Heart left ventricle (tissue), 16 donors: ENCODE results near the gene EPHX1. TPM values are rescaled to one million over a fixed set of nuclear protein-coding genes. Genes with fewer than 3 reads are reported as not detected.
"Not testable (repeated sequence)": the region's sequence is repeated elsewhere in the genome, so short reads cannot be mapped to it uniquely, and the experiment has no call there.

ENCODE experiments used
- ATAC-seq, 4 donors: fragments of 200-7000 bp; cut with Tn5 transposase; one replicate each; pipeline ENCODE4 v1.9.1; 2020 to 2022; ENCODE audit warnings: moderate library complexity in 4 of 4, mild to moderate bottlenecking in 3 of 4, moderate number of reproducible peaks in 1 of 4
- DNase-seq, 5 donors: peaks; one replicate each; pipeline ENCODE4 v3.0.0-alpha.2; 2020
- H3K27ac ChIP-seq, 12 donors: fragments of 200-600 bp; sonication (generic) in 4 of 12; one replicate each; pipeline versions ENCODE4 v1.5.0 to v1.8.0; 2016 to 2022; ENCODE audit warnings: mild to moderate bottlenecking in 2 of 12
- H3K27me3 ChIP-seq, 9 donors: fragments of 200-600 bp; sonication (generic) in 2 of 9; one replicate each; pipeline versions ENCODE4 v1.5.1 to v1.8.0; 2016 to 2022; ENCODE audit warnings: mild to moderate bottlenecking in 3 of 9
- H3K36me3 ChIP-seq, 9 donors: fragments of 200-600 bp; sonication (generic) in 2 of 9; one replicate each; pipeline versions ENCODE4 v1.5.0 to v1.8.0; 2018 to 2022; ENCODE audit warnings: mild to moderate bottlenecking in 2 of 9
- H3K4me1 ChIP-seq, 12 donors: fragments of 200-600 bp; sonication (generic) in 4 of 12; one replicate each; pipeline versions ENCODE4 v1.5.0 to v1.8.0; 2016 to 2022; ENCODE audit warnings: mild to moderate bottlenecking in 3 of 12
- H3K4me3 ChIP-seq, 12 donors: fragments of 200-600 bp; sonication (generic) in 4 of 12; one replicate each; pipeline versions ENCODE4 v1.5.0 to v1.8.0; 2017 to 2022; ENCODE audit warnings: mild to moderate bottlenecking in 9 of 12, moderate library complexity in 4 of 12
- H3K9me3 ChIP-seq, 12 donors: fragments of 200-600 bp; sonication (generic) in 4 of 12; one replicate each; pipeline versions ENCODE4 v1.5.0 to v1.8.0; 2016 to 2022; ENCODE audit warnings: mild to moderate bottlenecking in 1 of 12
- CTCF ChIP-seq, 12 donors: fragments of 200-600 bp; sonication (generic) in 4 of 12; IDR thresholded peaks; one replicate each; pipeline versions ENCODE4 v1.5.0 to v1.8.0; 2018 to 2022; ENCODE audit warnings: antibody characterized with exemption in 12 of 12, mild to moderate bottlenecking in 5 of 12
- POLR2A ChIP-seq, 2 donors: fragments of 450-650 bp; IDR thresholded peaks; one replicate each; pipeline ENCODE4 v1.6.1; 2017; ENCODE audit warnings: antibody characterized with exemption in 2 of 2, mild to moderate bottlenecking in 2 of 2, moderate library complexity in 2 of 2
- WGBS, 4 donors: extraction: QIAGEN DNeasy Blood & Tissue Kit in 2 of 4; methylation state at CpG; one replicate each; pipeline versions ENCODE4 v1.1.5 to v1.1.7; 2013 to 2018; 5-methylcytosine and 5-hydroxymethylcytosine counted together
- intact Hi-C, 10 donors: fragments of 100-400 bp; cut with DNase I; formaldehyde crosslinking; loops; one replicate each; pipeline versions ENCODE4 v1.11.1 to v1.14.2; 2022
- polyA plus RNA-seq, 2 donors: library from polyadenylated mRNA; stranded (reverse); fragments of 200-250 nt; gene quantifications; one replicate each; pipeline ENCODE4 v1.2.3, GENCODE V29; 2013
- total RNA-seq, 9 donors: library from RNA; depleted of rRNA in 2 of 9; stranded (reverse); fragments of >200 nt in 2 of 9; fragmentation: NEBNext Ultra II Directional in 3 of 9; extraction: Animal tissue kit (Norgen Biotek cat#: 25700) in 3 of 9; gene quantifications; one replicate each; pipeline versions ENCODE4 v1.1.0 to v1.2.4, GENCODE V29; 2016 to 2023
- donor health status: ischemic (EF 13 %, LVEDD 7.1; RV severe dilation, severe dysfunction).
- donor health status: healthy with polysubstance abuse.
- donor health status: DM: no; HTN: yes; CAD: no.
- donor health status: DM: no; HTN: no; CAD: no.
- donor health status: ischemic (EF 25% LVEDD 6.9; RV normal size, moderate dysfunction).
- donor health status: ischemic (EF 25% LVEDD 5.7; RV mildly dilated, moderate dysfunction).
- donor health status: healthy.
- donor health status: DM: yes; HTN: yes; CAD: no.
- donor health status: ischemic (EF 35%, LVEDD 5.7; RV mildly dilated, moderate dysfunction).
- donor health status: nonischemic (EF 11% LVEDD 7.7; RV severe dilation, severe dysfunction).
- donor health status: DM: yes; HTN: yes; CAD: no.
- donor health status: PGD.
- donor health status: ischemic (EF 29% LVEDD 5.4; RV normal size, mild dysfunction).
- donor health status: nonischemic (EF 23%, LVEDD 6.1; RV moderate dilation, normal function).

Gene EPHX1
- total and polyA plus RNA-seq, 11 donors, result 22.2 to 96.8 (median 45.4) TPM

- Histone ChIP-seq H3K9me3 (no peaks in the 10 kb centered on the region), H3K27ac (peak overlapping the region in 2 of 12 donors; percentile 43 to 63), H3K36me3 (peaks cover 0 to 48% (median 27%) of the 10 kb centered on the region in 9 donors), H3K4me1 (peaks cover 0 to 64% (median 52%) of the 10 kb centered on the region in 12 donors), H3K27me3 (no peaks in the 10 kb centered on the region), H3K4me3 (peak overlapping the region in 1 of 12 donors; percentile 9)
- ATAC-seq, result no peak
- intact Hi-C loops, result loop anchor here in 2 of 10 donors (2.0 to 5.0 kb wide), 2 partner anchors 28 to 67 kb away; no protein-coding TSS in a partner anchor
- WGBS, 4 donors, result 89 to 95% (median 93%) methylated on average over 1 of the region's 1 CpG
- TF ChIP-seq POLR2A (IDR thresholded peaks at IDR 0.05) (no peak), CTCF (IDR thresholded peaks at IDR 0.05) (no peak)
- no peak for DNase-seq
Measured at GRCh38 chr1:225780630-225781029, 29.3 kb upstream of the EPHX1 start.

- H3K27ac ChIP-seq, H3K9me3 ChIP-seq, H3K27me3 ChIP-seq, H3K4me3 ChIP-seq, DNase-seq, H3K4me1 ChIP-seq, ATAC-seq, intact Hi-C loops: not testable (repeated sequence)
- peaks cover 3 to 85% (median 78%) of the 10 kb centered on the region in 9 donors for H3K36me3 ChIP-seq
- 84 to 94% (median 85%) methylated on average over 2 to 3 of the region's 3 CpGs for WGBS, 4 donors
Measured at GRCh38 chr1:225789142-225789541, 20.8 kb upstream of the EPHX1 start.

- 97 to 98% (median 98%) methylated on average over 4 of the region's 4 CpGs for WGBS, 4 donors
- Histone ChIP-seq H3K4me1 (no peaks in the 10 kb centered on the region), H3K36me3 (peaks cover 0 to 30% (median 20%) of the 10 kb centered on the region in 9 donors), H3K9me3 (no peaks in the 10 kb centered on the region), H3K27ac (no peak overlapping the region), H3K4me3 (no peak overlapping the region), H3K27me3 (no peaks in the 10 kb centered on the region)
- ATAC-seq (no peak), DNase-seq (no peak)
- TF ChIP-seq POLR2A (IDR thresholded peaks at IDR 0.05), result no peak
- intact Hi-C loops, result no loop called here
Measured at GRCh38 chr1:225794954-225795353, 15.0 kb upstream of the EPHX1 start.

- H3K27ac ChIP-seq, intact Hi-C loops, H3K27me3 ChIP-seq, H3K4me1 ChIP-seq, ATAC-seq, H3K9me3 ChIP-seq, H3K4me3 ChIP-seq, DNase-seq: not testable (repeated sequence)
- H3K36me3 ChIP-seq, result peaks cover 0 to 19% (median 9%) of the 10 kb centered on the region in 9 donors
- WGBS, 4 donors, result 96 to 100% (median 97%) methylated on average over 7 to 18 of the region's 18 CpGs
Measured at GRCh38 chr1:225796097-225796496, 13.8 kb upstream of the EPHX1 start.

- H3K9me3 ChIP-seq, H3K27ac ChIP-seq, H3K4me3 ChIP-seq, H3K36me3 ChIP-seq, ATAC-seq, H3K27me3 ChIP-seq, DNase-seq, H3K4me1 ChIP-seq: not testable (repeated sequence)
- intact Hi-C loops, result loop anchor here in 1 of 10 donors (10.0 kb wide), 1 partner anchor 114 kb away; no protein-coding TSS in a partner anchor
- WGBS, 4 donors, result 95 to 98% (median 95%) methylated on average over 7 of the region's 7 CpGs
Measured at GRCh38 chr1:225801146-225801545, 8.8 kb upstream of the EPHX1 start.

GRCh38 chr1:225806249-225806648, 3.7 kb upstream of the EPHX1 start:
- ATAC-seq (no peak), DNase-seq (no peak)
- H3K4me1 ChIP-seq, result peaks cover 0 to 15% (median 5%) of the 10 kb centered on the region in 12 donors
- WGBS, 4 donors, result 89 to 98% (median 92%) methylated on average over 1 of the region's 1 CpG
- no peak overlapping the region for H3K27ac ChIP-seq
- H3K4me3 ChIP-seq, result no peak overlapping the region
- intact Hi-C loops, result loop anchor here in 1 of 10 donors (10.0 kb wide), 1 partner anchor 109 kb away; no protein-coding TSS in a partner anchor
- H3K36me3 ChIP-seq, result no peaks in the 10 kb centered on the region
- no peaks in the 10 kb centered on the region for H3K27me3 ChIP-seq
- H3K9me3 ChIP-seq, result no peaks in the 10 kb centered on the region
- TF ChIP-seq POLR2A (IDR thresholded peaks at IDR 0.05) (no peak), CTCF (IDR thresholded peaks at IDR 0.05) (no peak)

GRCh38 chr1:225806736-225807135, 3.2 kb upstream of the EPHX1 start:
- H3K36me3 ChIP-seq, H3K4me3 ChIP-seq, H3K9me3 ChIP-seq, ATAC-seq, DNase-seq, H3K27ac ChIP-seq, H3K27me3 ChIP-seq: not testable (repeated sequence)
- 93 to 97% (median 96%) methylated on average over 3 of the region's 3 CpGs for WGBS, 4 donors
- H3K4me1 ChIP-seq, result peaks cover 0 to 20% (median 9%) of the 10 kb centered on the region in 12 donors
- intact Hi-C loops, result loop anchor here in 1 of 10 donors (10.0 kb wide), 1 partner anchor 108 kb away; no protein-coding TSS in a partner anchor
